ENCODE data around the gene SPATS2L. TPM values are rescaled to one million over a fixed set of nuclear protein-coding genes. Genes with fewer than 3 reads are reported as not detected.

SPATS2L gene
- polyA plus RNA-seq, 1 experiment = 243 TPM

DNA sequence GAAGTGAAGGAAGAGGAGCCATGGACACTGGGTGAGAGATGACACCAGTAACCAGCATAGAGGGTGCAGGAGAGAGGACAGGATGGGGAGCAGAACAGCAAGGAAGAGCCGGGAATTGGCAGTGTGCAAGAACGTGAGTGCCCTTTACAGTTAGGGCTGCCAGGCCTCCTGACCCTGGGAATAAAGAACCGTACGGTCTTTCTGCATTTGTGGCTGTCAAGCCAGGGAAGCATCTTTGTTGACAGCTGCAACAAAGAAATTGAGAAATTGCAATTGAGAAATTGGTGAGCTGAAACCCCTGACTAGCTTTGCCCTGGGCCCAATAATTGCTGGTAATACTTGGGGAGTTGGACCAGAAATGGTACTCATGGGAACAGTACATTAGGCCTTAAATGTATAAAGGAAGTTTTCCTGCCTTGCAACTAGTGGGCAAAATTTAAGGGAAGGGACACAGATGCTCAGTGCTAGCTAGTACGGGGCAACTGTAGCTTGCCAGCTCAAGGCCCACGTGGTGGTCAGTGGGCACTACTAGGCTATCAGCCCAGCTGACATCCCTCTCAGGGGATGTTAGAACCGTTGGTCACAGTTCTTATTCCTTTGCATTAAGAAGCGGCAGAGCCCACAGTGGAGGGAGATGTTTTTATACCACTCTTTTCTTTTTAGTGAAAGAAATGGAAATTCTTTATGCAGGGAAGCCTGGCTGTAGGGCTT lies 146.8 kb downstream of the SPATS2L start:
- ChIA-PET POLR2A (no interaction called here), CTCF (interaction anchor here (1.2 kb wide), 1 partner anchor 26 kb away, joined by 4 read pairs; no protein-coding TSS in a partner anchor)
- no peaks in the 10 kb centered on the region for H3K27me3 ChIP-seq (ENCODE audit: control insufficient read depth, insufficient read depth, low read length)
- TF ChIP-seq CTCF (IDR thresholded peaks at IDR 0.05; ENCODE audit: insufficient read depth, low read depth, low read length) = no peak
- no peak for DNase-seq (ENCODE audit: low read depth)
- H3K4me3 ChIP-seq (ENCODE audit: low read depth, low read length) = no peak overlapping the region
- H3K36me3 ChIP-seq (ENCODE audit: control insufficient read depth, insufficient read depth, low read length) = peaks cover 7% of the 10 kb centered on the region; the same call in 1 of the 2 replicates

DNA sequence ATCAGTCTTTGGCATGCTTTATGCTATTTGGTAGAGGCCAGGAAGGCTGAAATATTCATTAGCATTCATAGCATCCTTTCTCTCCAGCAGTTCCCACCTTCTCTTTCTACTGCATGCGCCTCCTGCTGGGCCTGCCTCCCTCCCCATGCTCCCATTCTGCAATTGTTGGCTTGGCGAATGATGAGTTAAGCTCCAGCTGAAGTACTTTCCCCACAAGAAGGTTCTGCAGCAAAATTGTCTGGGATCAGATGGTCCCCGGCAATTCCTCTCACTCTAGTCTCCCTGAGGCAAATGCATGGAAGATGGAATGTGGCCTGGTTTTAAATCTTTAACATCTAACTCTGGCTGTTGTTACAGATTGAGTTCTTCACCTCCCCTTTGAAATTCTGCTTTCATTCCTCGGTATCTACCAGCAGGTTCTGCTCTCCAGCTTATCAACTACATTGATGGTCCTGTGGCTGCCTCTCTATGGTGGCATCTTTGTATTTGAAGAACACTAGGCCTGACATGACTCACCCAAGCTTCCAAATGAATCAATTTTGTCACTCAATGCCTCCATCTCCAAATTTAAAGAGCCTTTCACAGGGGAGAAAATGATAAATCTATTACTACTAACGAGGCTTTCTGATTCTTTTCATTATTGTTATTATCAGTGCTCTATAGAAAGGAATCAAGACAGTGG lies 147.5 kb downstream of the SPATS2L start:
- ChIA-PET POLR2A (no interaction called here), CTCF (interaction anchor here (1.2 to 2.2 kb wide), 3 partner anchors 10 to 46 kb away, joined by 3 to 10 read pairs (median 4); no protein-coding TSS in a partner anchor)
- 0 out of 2 replicates have a peak, but pooled peaks have one; percentile 5 for TF ChIP-seq CTCF (IDR thresholded peaks at IDR 0.05; ENCODE audit: insufficient read depth, low read depth, low read length)
- Histone ChIP-seq H3K36me3 (ENCODE audit: control insufficient read depth, insufficient read depth, low read length) (peaks cover 7% of the 10 kb centered on the region; the same call in 1 of the 2 replicates), H3K27me3 (ENCODE audit: control insufficient read depth, insufficient read depth, low read length) (no peaks in the 10 kb centered on the region), H3K4me3 (ENCODE audit: low read depth, low read length) (no peak overlapping the region)
- DNase-seq (ENCODE audit: low read depth) = no peak

DNA sequence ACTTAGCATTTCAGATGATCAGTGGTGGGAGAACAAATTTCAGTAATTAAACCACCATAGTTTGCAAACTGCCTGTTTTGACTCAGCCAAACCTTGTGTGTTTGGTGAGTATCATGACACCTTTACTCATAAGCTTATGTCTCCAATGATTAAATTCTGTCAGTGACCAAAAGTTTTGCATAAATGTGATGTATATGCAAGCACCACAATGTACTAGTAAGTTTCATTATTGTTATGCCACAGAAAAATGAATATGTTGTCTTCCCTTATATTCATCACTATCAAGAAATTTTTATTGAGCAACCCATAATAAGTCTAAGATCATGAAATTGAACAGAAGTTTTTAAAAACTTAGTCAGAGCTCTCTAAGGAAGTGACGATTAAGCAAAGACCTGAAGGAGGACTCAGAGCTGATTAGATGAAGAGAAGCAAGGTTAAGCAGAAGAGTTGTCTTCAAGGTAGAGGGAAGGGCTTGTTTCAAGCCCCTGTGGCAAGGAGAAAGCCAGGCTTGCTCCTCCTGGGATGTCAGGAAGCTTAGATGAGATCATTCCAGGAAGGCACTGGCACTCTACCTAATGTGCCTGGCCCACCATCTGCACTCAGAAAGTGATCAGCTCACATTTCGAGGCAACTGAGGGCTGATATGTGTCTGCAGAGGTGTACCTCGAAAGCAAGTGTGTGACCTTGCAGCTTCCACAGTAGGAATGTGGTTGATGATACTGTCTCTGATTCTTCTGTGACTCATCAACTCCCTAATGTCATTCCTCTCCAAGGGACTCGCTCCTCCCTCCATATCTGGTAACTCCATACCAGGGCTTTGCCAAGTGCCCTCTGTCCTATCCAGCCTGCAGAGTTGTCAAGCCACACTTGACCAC lies 148.7 kb downstream of the SPATS2L start:
- ChIA-PET CTCF (interaction anchor here (0.8 to 2.2 kb wide), 3 partner anchors 11 to 47 kb away, joined by 3 to 10 read pairs (median 3); no protein-coding TSS in a partner anchor), POLR2A (no interaction called here)
- no peaks in the 10 kb centered on the region for H3K27me3 ChIP-seq (ENCODE audit: control insufficient read depth, insufficient read depth, low read length)
- H3K36me3 ChIP-seq (ENCODE audit: control insufficient read depth, insufficient read depth, low read length) = peaks cover 7% of the 10 kb centered on the region; the same call in 1 of the 2 replicates
- no peak for TF ChIP-seq CTCF (IDR thresholded peaks at IDR 0.05; ENCODE audit: insufficient read depth, low read depth, low read length)
- no peak overlapping the region for H3K4me3 ChIP-seq (ENCODE audit: low read depth, low read length)
- DNase-seq (ENCODE audit: low read depth) = no peak

DNA sequence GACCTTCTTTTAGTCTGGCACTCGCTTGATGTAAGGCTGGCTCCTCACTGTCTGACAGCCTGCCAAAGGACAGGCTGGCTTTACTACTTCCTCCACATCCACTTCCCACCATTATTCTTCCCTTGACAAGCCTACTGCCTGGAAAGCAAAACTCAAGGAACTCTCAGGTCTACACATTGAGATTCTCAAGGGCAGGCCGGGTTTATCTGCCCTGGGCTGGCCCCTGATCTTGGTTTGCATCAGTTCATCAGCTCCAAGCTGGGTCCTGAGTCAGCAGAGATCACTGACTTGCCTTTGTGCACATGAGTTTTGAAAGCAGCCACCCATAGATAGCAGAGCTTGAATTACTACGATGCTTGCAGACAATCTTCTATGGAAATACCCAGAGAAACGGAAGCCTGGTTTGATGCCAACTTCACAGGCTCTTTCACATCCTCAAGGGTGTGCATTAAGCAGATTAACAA lies 149.5 kb downstream of the SPATS2L start:
- DNase-seq (ENCODE audit: low read depth) = no peak
- TF ChIP-seq CTCF (IDR thresholded peaks at IDR 0.05; ENCODE audit: insufficient read depth, low read depth, low read length) = no peak
- CTCF ChIA-PET = interaction anchor here (0.8 to 2.2 kb wide), 2 partner anchors 11 to 48 kb away, joined by 3 to 10 read pairs; no protein-coding TSS in a partner anchor
- POLR2A ChIA-PET = no interaction called here
- Histone ChIP-seq H3K27me3 (ENCODE audit: control insufficient read depth, insufficient read depth, low read length) (no peaks in the 10 kb centered on the region), H3K4me3 (ENCODE audit: low read depth, low read length) (no peak overlapping the region), H3K36me3 (ENCODE audit: control insufficient read depth, insufficient read depth, low read length) (peaks cover 4% of the 10 kb centered on the region; the same call in 1 of the 2 replicates)
